Osteoblast (primary cell): Measurements from ENCODE around the gene MSMP. TPM values are rescaled to one million over a fixed set of nuclear protein-coding genes. Genes with fewer than 3 reads are reported as not detected.

Experiments
- DNase-seq: peaks from one replicate; pipeline ENCODE4 v3.0.0; 2011; ENCODE audit warnings: low spot score, mixed read lengths; ENCODE audit not compliant: insufficient read length; ENCODE audit errors: missing footprints
- H2AFZ ChIP-seq: 2 replicates; pipeline ENCODE4 v1.6.0; 2011; ENCODE audit warnings: mild to moderate bottlenecking, low read length
- H3K27ac ChIP-seq: 2 replicates; pipeline ENCODE4 v1.5.1; 2011; ENCODE audit warnings: mild to moderate bottlenecking, low read depth, low read length, moderate library complexity
- H3K27me3 ChIP-seq: 2 replicates; pipeline ENCODE4 v1.6.0; 2012; ENCODE audit warnings: mild to moderate bottlenecking, control low read depth, inconsistent platforms, low read length, moderate library complexity; ENCODE audit not compliant: insufficient read depth
- H3K36me3 ChIP-seq: 2 replicates; pipeline ENCODE4 v1.5.1; 2011; ENCODE audit warnings: mild to moderate bottlenecking, low read length, control low read depth, moderate library complexity; ENCODE audit not compliant: insufficient read depth
- H3K4me1 ChIP-seq: 2 replicates; pipeline ENCODE4 v1.5.1; 2011; ENCODE audit warnings: mild to moderate bottlenecking, low read length, control low read depth, moderate library complexity; ENCODE audit not compliant: insufficient read depth
- H3K4me2 ChIP-seq: 2 replicates; pipeline ENCODE4 v1.6.0; 2011; ENCODE audit warnings: mild to moderate bottlenecking, low read length; ENCODE audit not compliant: insufficient read depth
- H3K4me3 ChIP-seq: fragments of 200-600 bp; sonication (generic); 3 replicates; pipeline ENCODE4 v1.5.1; 2012; ENCODE audit warnings: mild to moderate bottlenecking, low read length, inconsistent platforms; ENCODE audit not compliant: insufficient read depth
- H3K79me2 ChIP-seq: 2 replicates; pipeline ENCODE4 v1.6.0; 2012; ENCODE audit warnings: mild to moderate bottlenecking, low read length, control low read depth, inconsistent platforms; ENCODE audit not compliant: insufficient read depth
- H3K9me3 ChIP-seq: 2 replicates; pipeline ENCODE4 v1.5.1; 2011; ENCODE audit warnings: low read depth, low read length, control low read depth
- H4K20me1 ChIP-seq: 2 replicates; pipeline ENCODE4 v1.6.0; 2012; ENCODE audit warnings: mild to moderate bottlenecking, low read length, control low read depth; ENCODE audit not compliant: insufficient read depth
- CTCF ChIP-seq: IDR thresholded peaks from 2 replicates; pipeline ENCODE4 v1.5.1; 2011; ENCODE audit warnings: mild to moderate bottlenecking, low read depth, low read length, moderate library complexity; ENCODE audit errors: extremely low read depth
- total RNA-seq: library from RNA; depleted of rRNA; stranded (reverse); fragments of >200 nt; gene quantifications from 2 replicates; pipeline ENCODE4 v1.2.3, GENCODE V29; 2012

MSMP gene
- total RNA-seq, 1 donor: not detected

- H3K4me3 ChIP-seq: no peak overlapping the region
- H3K4me1 ChIP-seq: no peaks in the 10 kb centered on the region
- H3K36me3 ChIP-seq: peaks cover 98% of the 10 kb centered on the region
- H3K79me2 ChIP-seq: peaks cover 43% of the 10 kb centered on the region
- DNase-seq: peak; percentile 48
- no peak overlapping the region for H3K27ac ChIP-seq
- TF ChIP-seq CTCF: no peak
- no peak overlapping the region for H3K4me2 ChIP-seq
- no peaks in the 10 kb centered on the region for H3K9me3 ChIP-seq
- no peaks in the 10 kb centered on the region for H3K27me3 ChIP-seq
- peaks cover 24% of the 10 kb centered on the region for H4K20me1 ChIP-seq
- H2AFZ ChIP-seq: no peak overlapping the region
Measured at GRCh38 chr9:35711501-35712428, 42.3 kb downstream of the MSMP start.

- peaks cover 21% of the 10 kb centered on the region for H4K20me1 ChIP-seq
- no peaks in the 10 kb centered on the region for H3K27me3 ChIP-seq
- TF ChIP-seq CTCF: no peak
- no peak overlapping the region for H2AFZ ChIP-seq
- peaks cover 98% of the 10 kb centered on the region for H3K36me3 ChIP-seq
- no peaks in the 10 kb centered on the region for H3K4me1 ChIP-seq
- H3K4me3 ChIP-seq: no peak overlapping the region
- DNase-seq: no peak
- H3K27ac ChIP-seq: no peak overlapping the region
- H3K9me3 ChIP-seq: no peaks in the 10 kb centered on the region
- peaks cover 43% of the 10 kb centered on the region for H3K79me2 ChIP-seq
- no peak overlapping the region for H3K4me2 ChIP-seq
Measured at GRCh38 chr9:35710818-35711500, 43.1 kb downstream of the MSMP start.

GRCh38 chr9:35708146-35708545 is 45.9 kb downstream of the MSMP start:
- Histone ChIP-seq H3K27ac (no peak overlapping the region), H3K36me3 (peaks cover 98% of the 10 kb centered on the region), H3K79me2 (peaks cover 32% of the 10 kb centered on the region), H3K4me3 (no peak overlapping the region), H3K27me3 (no peaks in the 10 kb centered on the region), H3K9me3 (no peaks in the 10 kb centered on the region), H4K20me1 (peaks cover 26% of the 10 kb centered on the region), H2AFZ (no peak overlapping the region), H3K4me1 (no peaks in the 10 kb centered on the region), H3K4me2 (no peak overlapping the region)
- DNase-seq: no peak
- TF ChIP-seq CTCF: no peak

GRCh38 chr9:35706951-35707350 is 47.1 kb downstream of the MSMP start:
- Histone ChIP-seq H3K4me3 (no peak overlapping the region), H3K27ac (no peak overlapping the region), H3K36me3 (peaks cover 97% of the 10 kb centered on the region), H2AFZ (no peak overlapping the region), H3K27me3 (no peaks in the 10 kb centered on the region), H3K4me1 (no peaks in the 10 kb centered on the region), H4K20me1 (peaks cover 27% of the 10 kb centered on the region), H3K9me3 (no peaks in the 10 kb centered on the region), H3K79me2 (peaks cover 28% of the 10 kb centered on the region), H3K4me2 (no peak overlapping the region)
- DNase-seq: no peak
- no peak for TF ChIP-seq CTCF
